Endothelial cell of umbilical vein (primary cell): Measurements from ENCODE around the gene LGALS3BP. TPM values are rescaled to one million over a fixed set of nuclear protein-coding genes. Genes with fewer than 3 reads are reported as not detected.

Experiments used
- BruUV-seq: library from RNA; stranded (reverse); fragments of 400-500 nt; replicated peaks from 2 replicates; lab custom pipeline; 2021; lab: Mats Ljungman, UMichigan
- CTCF ChIA-PET: fragments of 300-600, 350-600 bp; sonication (Branson Sonifier 250); formaldehyde crosslinking; loops from one replicate; lab custom pipeline; 2021; ENCODE audit warnings: antibody characterized with exemption, inconsistent platforms; lab: Charles Lee
- POLR2A ChIA-PET: fragments of 300-600, 350-600 bp; sonication (Branson Sonifier 250); formaldehyde crosslinking; loops from one replicate; lab custom pipeline; 2021; ENCODE audit warnings: antibody characterized with exemption, inconsistent platforms; lab: Charles Lee
- DNase-seq: peaks from one replicate; pipeline ENCODE4 v3.0.0-alpha.2; 2011; ENCODE audit warnings: low read depth, low spot score
- FAIRE-seq: peaks from 2 replicates; lab custom pipeline; 2011; peaks lifted over from hg19 to GRCh38; lab: Jason Lieb, UNC
- H2AFZ ChIP-seq: 2 replicates; pipeline ENCODE4 v1.6.0; 2012; ENCODE audit warnings: low read depth, low read length, control low read depth, inconsistent platforms
- H3K27ac ChIP-seq: 2 replicates; pipeline ENCODE4 v1.5.1; 2011; ENCODE audit warnings: low read depth, mild to moderate bottlenecking, control low read depth, low read length, moderate library complexity; ENCODE audit not compliant: insufficient read depth
- H3K27me3 ChIP-seq, 2 experiments: 2 replicates each; pipeline versions ENCODE4 v1.6.0 to v1.6.1; 2011; ENCODE audit warnings: low read length in 2 of 2, mixed read lengths in 1 of 2; ENCODE audit not compliant: control insufficient read depth in 2 of 2, insufficient read depth in 2 of 2
- H3K36me3 ChIP-seq, 2 experiments: 2 replicates in 1 of 2; 3 replicates in 1 of 2; pipeline ENCODE4 v1.5.1; 2011; ENCODE audit warnings: low read length in 2 of 2, mild to moderate bottlenecking in 1 of 2, moderate library complexity in 1 of 2; ENCODE audit not compliant: control insufficient read depth in 2 of 2, insufficient read depth in 2 of 2; ENCODE audit errors: extremely low read depth in 1 of 2
- H3K4me1 ChIP-seq: 3 replicates; pipeline ENCODE4 v1.5.1; 2011; ENCODE audit warnings: mild to moderate bottlenecking, low read length; ENCODE audit not compliant: control insufficient read depth, insufficient read depth; ENCODE audit errors: extremely low read depth
- H3K4me2 ChIP-seq: 2 replicates; pipeline ENCODE4 v1.6.1; 2011; ENCODE audit warnings: low read length, control low read depth, mixed read lengths; ENCODE audit not compliant: insufficient read depth
- H3K4me3 ChIP-seq, 3 experiments: fragments of 200-600 bp in 1 of 3; sonication (generic), shearing (Covaris generic) in 1 of 3; replicated peaks in 1 of 3; 2 replicates each; pipeline ENCODE4 v1.5.1; 2011 to 2016; ENCODE audit warnings: control low read depth in 3 of 3, low read length in 3 of 3, mild to moderate bottlenecking in 2 of 3, inconsistent platforms in 1 of 3, low read depth in 1 of 3, moderate library complexity in 1 of 3; ENCODE audit not compliant: insufficient read depth in 1 of 3
- H3K79me2 ChIP-seq: 2 replicates; pipeline ENCODE4 v1.6.0; 2012; ENCODE audit warnings: low read length, inconsistent platforms; ENCODE audit not compliant: control insufficient read depth, insufficient read depth
- H3K9ac ChIP-seq: replicated peaks from 2 replicates; pipeline ENCODE3; 2011; ENCODE audit warnings: low read length, control low read depth; ENCODE audit not compliant: insufficient read depth; ENCODE audit errors: extremely low read depth
- H3K9me1 ChIP-seq: replicated peaks from 3 replicates; pipeline ENCODE4 v1.6.0; 2011; ENCODE audit warnings: mild to moderate bottlenecking, low read length; ENCODE audit not compliant: control insufficient read depth, insufficient read depth; ENCODE audit errors: extremely low read depth
- H3K9me3 ChIP-seq: replicated peaks from 2 replicates; pipeline ENCODE4 v1.5.1; 2012; ENCODE audit warnings: low read length, inconsistent platforms; ENCODE audit not compliant: control insufficient read depth, insufficient read depth
- H4K20me1 ChIP-seq: replicated peaks from 2 replicates; pipeline ENCODE3; 2011; ENCODE audit warnings: mild to moderate bottlenecking, low read length; ENCODE audit not compliant: control insufficient read depth, insufficient read depth; ENCODE audit errors: extremely low read depth
- CTCF ChIP-seq, 2 donors: IDR thresholded peaks; 1 replicate in 1 of 2; 2 replicates in 1 of 2; pipeline ENCODE4 v1.5.1; 2011; ENCODE audit warnings: low read length in 2 of 2, mild to moderate bottlenecking in 2 of 2, moderate library complexity in 2 of 2, control low read depth in 1 of 2, inconsistent platforms in 1 of 2, low read depth in 1 of 2; ENCODE audit not compliant: insufficient read depth in 1 of 2; ENCODE audit errors: extremely low read depth in 1 of 2
- EZH2 ChIP-seq: IDR thresholded peaks from 2 replicates; pipeline ENCODE4 v1.6.1; 2012; ENCODE audit warnings: borderline replicate concordance, low read depth, mild to moderate bottlenecking, moderate library complexity, low read length, inconsistent platforms; ENCODE audit not compliant: severe bottlenecking
- GATA2 ChIP-seq: IDR thresholded peaks from 2 replicates; pipeline ENCODE4 v1.7.0; 2011; ENCODE audit warnings: low read depth, mild to moderate bottlenecking, moderate library complexity, mixed read lengths, low read length; ENCODE audit not compliant: insufficient read length, insufficient read depth
- MAX ChIP-seq: IDR thresholded peaks from 2 replicates; pipeline ENCODE4 v1.6.1; 2011; ENCODE audit not compliant: insufficient read depth, insufficient read length
- POLR2A ChIP-seq: IDR thresholded peaks from 2 replicates; pipeline ENCODE4 v1.6.1; 2012; ENCODE audit warnings: low read depth, mild to moderate bottlenecking, control low read depth, low read length
- POLR2AphosphoS5 ChIP-seq: IDR thresholded peaks from 2 replicates; pipeline ENCODE4 v1.6.1; 2012; ENCODE audit warnings: low read depth, mild to moderate bottlenecking, control low read depth, low read length, moderate library complexity; ENCODE audit not compliant: insufficient read depth
- dilution Hi-C: fragments of 300-500 bp; cut with MboI; formaldehyde crosslinking; loops from one replicate; pipeline ENCODE4 v1.15.0; 2019; ENCODE audit warnings: low sequenced_read_pairs; ENCODE audit not compliant: extremely low pct_ligation_motif_present
- intact Hi-C: fragments of 100-400 bp; cut with micrococcal nuclease; formaldehyde crosslinking; loops from one replicate; pipeline ENCODE4 v1.10.0; 2022
- polyA plus RNA-seq, 4 experiments: library from polyadenylated mRNA; depleted of rRNA in 3 of 4; stranded (reverse) in 3 of 4; unstranded in 1 of 4; fragments of >200 nt; gene quantifications; 2 replicates each; pipeline versions ENCODE4 v1.2.1 to v1.2.3, GENCODE V29; 2011 to 2012; ENCODE audit warnings: missing spikeins in 1 of 4
- total RNA-seq: library from RNA; stranded (reverse); gene quantifications from 2 replicates; pipeline ENCODE4 v1.2.3, GENCODE V29; 2021

Gene LGALS3BP
- total and polyA plus RNA-seq, 2 donors (not counting 3 experiments of a cell fraction or from before 2014, with no cell fraction given), result 0.77 to 1.3 TPM

GRCh38 chr17:79023886-79024771 is 44.4 kb upstream of the LGALS3BP start, which contains the start of gene C1QTNF1:
Gene C1QTNF1, plus strand, starts transcription at chr17:79024169. Its CDS starts 19,800 bp downstream, at chr17:79043969.
- no peaks in the 10 kb centered on the region for H3K9me3 ChIP-seq
- peak within 1 kb of the TSS; percentile 74 for H2AFZ ChIP-seq
- H3K27ac ChIP-seq, result no peak within 1 kb of the TSS
- BruUV-seq, result no TSS peak
- ChIA-PET POLR2A (no interaction called here), CTCF (no interaction called here)
- peak within 1 kb of the TSS; percentile 39 to 41 (median 40) for H3K4me3 ChIP-seq
- DNase-seq (no peak), FAIRE-seq (no peak)
- H3K4me2 ChIP-seq, result peak within 1 kb of the TSS; percentile 64
- peaks cover 0 to 16% of the 10 kb centered on the region in 2 experiments for H3K27me3 ChIP-seq
- no peaks in the 10 kb centered on the region for H3K9me1 ChIP-seq
- H3K4me1 ChIP-seq, result peaks cover 28% of the 10 kb centered on the region
- H4K20me1 ChIP-seq, result no peaks in the 10 kb centered on the region
- intact Hi-C loops (no loop called here), dilution Hi-C loops (no loop called here)
- peak; percentile 69 for TF ChIP-seq EZH2
- TF ChIP-seq GATA2, result no peak
- TF ChIP-seq MAX, result no peak
- TF ChIP-seq POLR2AphosphoS5, result no peak
- peak; percentile 25 to 29 for TF ChIP-seq CTCF (IDR thresholded peaks at IDR 0.05; ENCODE audit: extremely low read depth in 1 of 2, insufficient read depth in 1 of 2, low read depth in 1 of 2, low read length in 2 of 2)
- no peak for TF ChIP-seq POLR2A
- no peak within 1 kb of the TSS for H3K9ac ChIP-seq
- H3K79me2 ChIP-seq, result no peaks in the 10 kb centered on the region
- no peaks in the 10 kb centered on the region for H3K36me3 ChIP-seq
